Ascending aorta (tissue), 2 donors: ENCODE data around the gene UNK. TPM values are rescaled to one million over a fixed set of nuclear protein-coding genes. Genes with fewer than 3 reads are reported as not detected.

Experiments used
- DNase-seq, 2 donors: peaks; one replicate each; pipeline ENCODE4 v3.0.0-alpha.2; 2019; ENCODE audit warnings: low spot score in 2 of 2
- H3K27ac ChIP-seq, 2 donors: fragments of 200-600 bp; sonication (generic); one replicate each; pipeline ENCODE4 v1.5.1; 2016 to 2017; ENCODE audit warnings: mild to moderate bottlenecking in 1 of 2
- H3K27me3 ChIP-seq: fragments of 200-600 bp; sonication (generic); one replicate; pipeline ENCODE4 v1.5.1; 2017
- H3K36me3 ChIP-seq, 2 donors: fragments of 200-600 bp; sonication (generic); one replicate each; pipeline ENCODE4 v1.5.1; 2016
- H3K4me1 ChIP-seq, 2 donors: fragments of 200-600 bp; sonication (generic); one replicate each; pipeline ENCODE4 v1.5.1; 2016 to 2017; ENCODE audit warnings: mild to moderate bottlenecking in 1 of 2
- H3K4me3 ChIP-seq, 2 donors: fragments of 200-600 bp; sonication (generic); one replicate each; pipeline ENCODE4 v1.5.1; 2016 to 2017; ENCODE audit warnings: mild to moderate bottlenecking in 1 of 2
- H3K9me3 ChIP-seq, 2 donors: fragments of 200-600 bp; sonication (generic); one replicate each; pipeline ENCODE4 v1.5.1; 2016
- CTCF ChIP-seq, 3 experiments: fragments of 200-600 bp in 2 of 3; fragments of 450-650 bp in 1 of 3; sonication (generic) in 2 of 3; IDR thresholded peaks; one replicate each; pipeline ENCODE4 v1.5.1; 2016 to 2019; ENCODE audit warnings: antibody characterized with exemption in 3 of 3, mild to moderate bottlenecking in 1 of 3, moderate library complexity in 1 of 3
- intact Hi-C: fragments of 100-400 bp; cut with DNase I; formaldehyde crosslinking; loops from one replicate; pipeline ENCODE4 v1.15.1; 2023
- total RNA-seq: library from RNA; depleted of rRNA; stranded (reverse); fragments of >200 nt; gene quantifications from one replicate; pipeline ENCODE4 v1.1.0, GENCODE V29; 2016

Gene UNK
- total RNA-seq, 1 donor from 2014 or later, result 73.9 TPM

DNA sequence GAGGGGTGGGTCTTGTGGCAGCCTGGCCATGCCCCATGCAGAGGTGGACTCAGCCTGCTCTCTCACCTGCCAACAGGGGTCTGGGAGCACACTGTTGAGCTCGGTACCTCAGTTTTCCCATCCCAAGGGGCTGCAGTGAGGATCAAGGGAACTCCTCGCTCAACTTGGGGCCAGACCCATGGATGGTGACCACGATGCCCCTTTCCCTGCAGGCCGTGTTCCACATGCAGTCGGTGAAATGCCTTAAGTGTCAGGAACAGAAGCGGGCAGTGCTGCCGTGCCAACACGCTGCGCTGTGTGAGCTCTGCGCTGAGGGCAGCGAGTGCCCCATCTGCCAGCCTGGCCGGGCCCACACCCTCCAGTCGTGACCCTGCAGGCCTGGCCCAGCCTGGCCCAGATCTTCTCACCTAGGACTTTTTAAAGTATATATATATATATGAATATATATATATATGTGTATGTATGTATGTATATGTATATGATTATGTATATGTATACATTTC is 39.5 kb downstream of the UNK start:
- no peaks in the 10 kb centered on the region for H3K9me3 ChIP-seq
- intact Hi-C loops, result no loop called here
- H3K27ac ChIP-seq, result no peak overlapping the region
- DNase-seq, result no peak
- TF ChIP-seq CTCF (IDR thresholded peaks at IDR 0.05), result no peak
- no peak overlapping the region for H3K4me3 ChIP-seq
- H3K4me1 ChIP-seq, result peaks cover 11 to 13% of the 10 kb centered on the region in 2 donors
- peaks cover 38 to 56% of the 10 kb centered on the region in 2 donors for H3K36me3 ChIP-seq
- H3K27me3 ChIP-seq, result no peaks in the 10 kb centered on the region

GRCh38 chr17:75824666-75825065 is 40.1 kb downstream of the UNK start:
- Histone ChIP-seq H3K4me3 (no peak overlapping the region), H3K27ac (peak overlapping the region in 1 of 2 donors; percentile 21), H3K27me3 (no peaks in the 10 kb centered on the region), H3K4me1 (peaks cover 11 to 13% of the 10 kb centered on the region in 2 donors), H3K9me3 (no peaks in the 10 kb centered on the region), H3K36me3 (peaks cover 34 to 51% of the 10 kb centered on the region in 2 donors)
- no peak for DNase-seq
- intact Hi-C loops, result loop anchor here (5.0 kb wide), 1 partner anchor 72 kb away; no protein-coding TSS in a partner anchor
- TF ChIP-seq CTCF (IDR thresholded peaks at IDR 0.05), result no peak

GRCh38 chr17:75825149-75825552 is 40.5 kb downstream of the UNK start:
- TF ChIP-seq CTCF (IDR thresholded peaks at IDR 0.05), result no peak
- Histone ChIP-seq H3K9me3 (no peaks in the 10 kb centered on the region), H3K36me3 (peaks cover 29 to 51% of the 10 kb centered on the region in 2 donors), H3K4me1 (peaks cover 11 to 13% of the 10 kb centered on the region in 2 donors), H3K27me3 (no peaks in the 10 kb centered on the region), H3K4me3 (no peak overlapping the region), H3K27ac (no peak overlapping the region)
- peak in 1 of 2 donors; percentile 58 for DNase-seq
- intact Hi-C loops, result loop anchor here (5.0 kb wide), 1 partner anchor 73 kb away; no protein-coding TSS in a partner anchor

- Histone ChIP-seq H3K4me3 (no peak overlapping the region), H3K4me1 (peaks cover 11 to 13% of the 10 kb centered on the region in 2 donors), H3K9me3 (no peaks in the 10 kb centered on the region), H3K36me3 (peaks cover 27 to 51% of the 10 kb centered on the region in 2 donors), H3K27ac (no peak overlapping the region), H3K27me3 (no peaks in the 10 kb centered on the region)
- intact Hi-C loops, result loop anchor here (2.0 to 5.0 kb wide), 2 partner anchors 41 to 74 kb away; partner anchors contain the start of gene UNK
- no peak for DNase-seq
- no peak for TF ChIP-seq CTCF (IDR thresholded peaks at IDR 0.05)
Measured at GRCh38 chr17:75825748-75826370, 41.3 kb downstream of the UNK start.

DNA sequence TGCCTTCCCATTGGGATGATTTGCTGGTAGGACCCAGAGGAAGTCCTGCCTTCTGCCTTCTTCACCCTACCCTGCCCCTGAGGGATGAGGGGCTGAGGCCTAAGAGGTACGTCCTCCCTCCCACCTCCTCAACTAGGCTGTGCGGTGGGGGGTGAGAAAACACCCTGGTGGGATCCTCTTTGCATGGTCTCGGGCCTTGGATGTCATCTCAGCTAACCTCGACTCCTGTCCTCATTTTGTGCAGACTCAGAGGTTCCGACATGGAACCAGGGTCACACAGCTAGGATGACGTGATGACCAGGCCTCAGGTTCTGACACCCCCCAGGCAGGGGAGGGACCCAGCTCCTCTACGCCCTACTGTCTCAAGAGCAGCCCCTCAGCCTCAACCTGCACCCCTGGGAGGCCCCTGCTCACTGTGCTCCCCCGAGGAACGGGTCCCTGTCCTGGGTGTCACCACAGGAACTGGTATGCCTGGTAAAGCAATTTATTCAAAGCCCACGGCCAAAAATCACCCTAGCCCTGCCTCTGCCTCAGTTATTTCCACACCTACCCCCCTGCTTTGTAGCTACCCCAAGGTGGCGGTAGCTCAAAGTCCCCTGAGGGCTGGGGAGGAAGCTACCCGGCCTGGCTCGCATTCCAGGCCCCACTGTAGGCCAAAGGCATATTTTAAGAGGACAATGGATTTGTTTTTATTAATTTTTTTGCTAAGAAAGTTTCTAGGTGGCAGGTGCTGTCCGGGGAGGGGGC is 42.1 kb downstream of the UNK start:
- TF ChIP-seq CTCF (IDR thresholded peaks at IDR 0.05), result no peak
- H3K36me3 ChIP-seq, result peaks cover 26 to 52% of the 10 kb centered on the region in 2 donors
- H3K4me1 ChIP-seq, result peaks cover 11 to 13% of the 10 kb centered on the region in 2 donors
- intact Hi-C loops, result loop anchor here (2.0 to 5.0 kb wide), 2 partner anchors 42 to 74 kb away; partner anchors contain the start of gene UNK
- peak overlapping the region; percentile 88 for H3K27ac ChIP-seq
- no peaks in the 10 kb centered on the region for H3K27me3 ChIP-seq
- no peaks in the 10 kb centered on the region for H3K9me3 ChIP-seq
- DNase-seq, result no peak
- peak overlapping the region in 1 of 2 donors; percentile 47 for H3K4me3 ChIP-seq
